Choroid plexus epithelial cell (primary cell): ENCODE data around the gene ATP5IF1.

Experiments
- DNase-seq: peaks from one replicate; pipeline ENCODE4 v3.0.0-alpha.2; 2010; ENCODE audit warnings: low read depth
- H3K4me3 ChIP-seq: 2 replicates; pipeline ENCODE4 v1.5.1; 2011; ENCODE audit warnings: low read depth, mild to moderate bottlenecking, control low read depth, low read length, moderate library complexity
- CTCF ChIP-seq: conservative IDR thresholded peaks from 2 replicates; pipeline ENCODE4 v1.5.1; 2011; ENCODE audit warnings: low read depth, mild to moderate bottlenecking, control low read depth, inconsistent platforms, low read length, moderate library complexity

Gene ATP5IF1

GRCh38 chr1:28280501-28280900, 44.6 kb downstream of the ATP5IF1 start:
- no peak for TF ChIP-seq CTCF
- no peak overlapping the region for H3K4me3 ChIP-seq
- no peak for DNase-seq

- DNase-seq = no peak
- TF ChIP-seq CTCF = no peak
- no peak overlapping the region for H3K4me3 ChIP-seq
These were observed 45.1 kb downstream of the ATP5IF1 start for GRCh38 chr1:28280977-28281381.

- H3K4me3 ChIP-seq = no peak overlapping the region
- no peak for DNase-seq
- TF ChIP-seq CTCF = no peak
These were observed 45.9 kb downstream of the ATP5IF1 start for GRCh38 chr1:28281608-28282425.

GRCh38 chr1:28282426-28283407, 46.8 kb downstream of the ATP5IF1 start:
- no peak for DNase-seq
- no peak overlapping the region for H3K4me3 ChIP-seq
- TF ChIP-seq CTCF = no peak

- no peak for DNase-seq
- H3K4me3 ChIP-seq = no peak overlapping the region
- no peak for TF ChIP-seq CTCF
These were observed 50.2 kb downstream of the ATP5IF1 start for GRCh38 chr1:28286111-28286510.
